ENCODE data around the gene RNF135.

Gene RNF135

DNA sequence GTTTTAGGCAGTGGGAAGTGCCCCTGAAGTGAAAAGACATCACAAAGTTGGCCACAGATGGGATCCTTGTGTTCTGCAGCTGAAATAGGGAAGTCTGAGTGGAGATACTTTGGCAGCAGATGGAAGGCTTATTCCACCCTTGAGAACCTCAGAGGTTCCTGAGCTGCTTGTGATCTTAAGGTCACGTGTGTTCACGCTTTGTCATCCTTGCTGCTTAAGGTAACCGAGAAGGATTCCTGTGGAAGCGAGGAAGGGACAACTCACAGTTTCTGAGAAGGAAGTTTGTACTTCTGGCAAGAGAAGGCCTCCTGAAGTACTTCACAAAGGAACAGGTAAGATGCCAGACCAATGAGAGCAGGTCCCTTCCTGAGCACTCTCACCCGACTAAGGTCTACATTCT, 36.9 kb upstream of the RNF135 start:
- H3K9me3 ChIP-seq (ENCODE audit: control insufficient read depth in 1 of 2, low read length in 2 of 2), result no peaks in the 10 kb centered on the region
- no peaks in the 10 kb centered on the region for H3K36me3 ChIP-seq (ENCODE audit: control insufficient read depth in 1 of 2, insufficient read depth in 2 of 2, low read length in 2 of 2)
- H3K27ac ChIP-seq (ENCODE audit: low read length), result no peak overlapping the region

DNA sequence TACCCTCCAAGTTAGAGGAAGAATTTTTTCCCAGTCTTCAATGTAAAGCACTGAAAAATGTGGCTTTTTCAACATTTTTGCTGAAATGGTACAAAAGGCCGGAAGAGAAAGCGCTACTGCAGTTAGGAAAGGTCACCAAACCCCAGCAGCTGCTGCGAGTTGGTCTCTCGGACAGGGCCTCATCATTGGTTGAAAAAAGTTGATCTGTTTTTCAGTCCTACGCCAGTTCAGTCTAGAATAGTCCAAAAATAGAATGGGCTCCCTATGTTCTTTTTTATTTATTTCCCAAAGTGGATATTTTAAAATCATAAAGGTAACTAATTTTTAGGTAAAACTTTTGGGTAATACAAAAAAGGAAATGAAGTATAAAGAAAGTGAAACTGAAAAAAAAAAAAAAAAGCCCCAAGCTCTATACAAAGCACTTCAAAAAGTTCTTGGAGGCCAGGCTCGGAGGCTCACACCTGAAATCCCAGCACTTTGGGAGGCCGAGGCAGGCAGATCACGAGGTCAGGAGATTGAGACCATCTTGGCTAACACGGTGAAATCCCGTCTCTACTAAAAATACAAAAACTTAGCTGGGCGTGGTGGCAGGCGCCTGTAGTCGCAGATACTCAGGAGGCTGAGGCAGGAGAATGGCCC, 31.7 kb upstream of the RNF135 start:
- H3K4me3 ChIP-seq (ENCODE audit: low read depth in 1 of 2, low read length in 2 of 2), result no peak overlapping the region
- H3K36me3 ChIP-seq (ENCODE audit: control insufficient read depth in 1 of 2, insufficient read depth in 2 of 2, low read length in 2 of 2), result no peaks in the 10 kb centered on the region
- no peaks in the 10 kb centered on the region for H3K9me3 ChIP-seq (ENCODE audit: control insufficient read depth in 1 of 2, low read length in 2 of 2)
- no peaks in the 10 kb centered on the region for H3K4me1 ChIP-seq (ENCODE audit: control insufficient read depth in 1 of 2, insufficient read depth in 2 of 2, low read length in 2 of 2)
- no peak overlapping the region for H3K27ac ChIP-seq (ENCODE audit: low read length)
- no peaks in the 10 kb centered on the region for H3K27me3 ChIP-seq (ENCODE audit: low read depth, low read length)

More for the DNA sequence above, 36.9 kb upstream of the RNF135 start:
- Histone ChIP-seq H3K4me3 (ENCODE audit: low read depth in 1 of 2, low read length in 2 of 2) (no peak overlapping the region), H3K4me1 (ENCODE audit: control insufficient read depth in 1 of 2, insufficient read depth in 2 of 2, low read length in 2 of 2) (no peaks in the 10 kb centered on the region), H3K27me3 (ENCODE audit: low read depth, low read length) (no peaks in the 10 kb centered on the region)

DNA sequence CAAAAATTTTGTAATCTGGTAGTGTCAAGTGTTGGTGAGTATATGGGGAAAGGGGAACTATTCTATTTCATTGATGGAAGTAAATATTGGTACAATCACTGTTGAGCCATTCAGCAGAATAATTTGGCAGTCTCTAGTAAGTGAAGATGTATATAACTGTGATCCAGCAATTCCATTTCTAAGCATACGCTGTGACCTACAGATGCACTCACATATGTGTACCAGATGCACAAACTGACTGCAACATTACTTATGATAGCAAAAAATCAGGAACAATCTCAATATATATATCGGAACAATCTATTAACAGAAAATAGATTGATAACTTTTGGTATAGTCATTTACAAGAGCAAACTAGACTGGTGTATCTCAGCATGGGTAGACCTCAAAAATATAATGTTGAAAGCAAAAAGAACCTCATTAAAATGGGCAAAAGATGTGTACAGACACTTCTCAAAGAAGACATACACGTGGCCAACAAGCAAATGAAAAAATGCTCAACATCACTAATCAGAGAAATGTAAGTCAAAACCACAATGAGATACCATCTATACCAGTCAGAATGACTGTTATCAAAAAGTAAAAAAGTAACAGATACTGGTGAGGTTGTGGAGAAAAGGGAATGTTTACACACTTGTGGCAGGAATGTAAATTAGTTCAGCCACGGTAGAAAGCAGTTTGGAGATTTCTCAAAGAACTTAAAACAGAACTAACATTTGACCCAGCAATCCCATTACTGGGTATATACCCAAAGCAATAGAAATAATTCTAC, 28.3 kb upstream of the RNF135 start:
- no peak overlapping the region for H3K4me3 ChIP-seq (ENCODE audit: low read depth in 1 of 2, low read length in 2 of 2)
- no peaks in the 10 kb centered on the region for H3K4me1 ChIP-seq (ENCODE audit: control insufficient read depth in 1 of 2, insufficient read depth in 2 of 2, low read length in 2 of 2)
- H3K27ac ChIP-seq (ENCODE audit: low read length), result no peak overlapping the region
- H3K9me3 ChIP-seq (ENCODE audit: control insufficient read depth in 1 of 2, low read length in 2 of 2), result no peaks in the 10 kb centered on the region
- H3K36me3 ChIP-seq (ENCODE audit: control insufficient read depth in 1 of 2, insufficient read depth in 2 of 2, low read length in 2 of 2), result no peaks in the 10 kb centered on the region
- no peaks in the 10 kb centered on the region for H3K27me3 ChIP-seq (ENCODE audit: low read depth, low read length)

GRCh38 chr17:30947796-30948195, 23.0 kb upstream of the RNF135 start:
- Histone ChIP-seq H3K9me3 (ENCODE audit: control insufficient read depth in 1 of 2, low read length in 2 of 2) (no peaks in the 10 kb centered on the region), H3K4me1 (ENCODE audit: control insufficient read depth in 1 of 2, insufficient read depth in 2 of 2, low read length in 2 of 2) (peaks cover 0 to 10% of the 10 kb centered on the region in 2 donors), H3K27ac (ENCODE audit: low read length) (no peak overlapping the region), H3K4me3 (ENCODE audit: low read depth in 1 of 2, low read length in 2 of 2) (no peak overlapping the region), H3K36me3 (ENCODE audit: control insufficient read depth in 1 of 2, insufficient read depth in 2 of 2, low read length in 2 of 2) (no peaks in the 10 kb centered on the region), H3K27me3 (ENCODE audit: low read depth, low read length) (no peaks in the 10 kb centered on the region)

DNA sequence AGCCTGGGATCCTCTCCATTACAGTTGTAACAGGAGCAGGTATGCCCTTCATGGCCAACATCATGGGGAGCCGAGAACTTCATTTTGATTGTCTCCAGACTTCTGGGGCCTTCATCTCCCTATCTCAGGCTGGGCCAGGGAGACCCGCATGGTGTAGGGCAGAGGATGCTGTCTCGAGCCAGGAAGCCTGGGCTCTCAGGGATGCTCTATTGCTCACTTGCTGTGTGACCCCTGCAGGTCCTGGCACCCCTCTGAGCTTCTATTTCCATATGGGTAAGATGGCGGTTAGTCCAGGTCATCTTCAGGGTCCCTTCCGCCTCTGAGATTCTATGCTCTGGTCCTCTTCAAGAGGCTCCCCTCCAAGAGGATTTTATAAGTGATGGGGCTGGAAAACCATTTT, 20.6 kb upstream of the RNF135 start:
- Histone ChIP-seq H3K4me1 (ENCODE audit: control insufficient read depth in 1 of 2, insufficient read depth in 2 of 2, low read length in 2 of 2) (peaks cover 0 to 10% of the 10 kb centered on the region in 2 donors), H3K36me3 (ENCODE audit: control insufficient read depth in 1 of 2, insufficient read depth in 2 of 2, low read length in 2 of 2) (no peaks in the 10 kb centered on the region), H3K27ac (ENCODE audit: low read length) (peak overlapping the region; percentile 42), H3K4me3 (ENCODE audit: low read depth in 1 of 2, low read length in 2 of 2) (no peak overlapping the region), H3K9me3 (ENCODE audit: control insufficient read depth in 1 of 2, low read length in 2 of 2) (no peaks in the 10 kb centered on the region), H3K27me3 (ENCODE audit: low read depth, low read length) (no peaks in the 10 kb centered on the region)

DNA sequence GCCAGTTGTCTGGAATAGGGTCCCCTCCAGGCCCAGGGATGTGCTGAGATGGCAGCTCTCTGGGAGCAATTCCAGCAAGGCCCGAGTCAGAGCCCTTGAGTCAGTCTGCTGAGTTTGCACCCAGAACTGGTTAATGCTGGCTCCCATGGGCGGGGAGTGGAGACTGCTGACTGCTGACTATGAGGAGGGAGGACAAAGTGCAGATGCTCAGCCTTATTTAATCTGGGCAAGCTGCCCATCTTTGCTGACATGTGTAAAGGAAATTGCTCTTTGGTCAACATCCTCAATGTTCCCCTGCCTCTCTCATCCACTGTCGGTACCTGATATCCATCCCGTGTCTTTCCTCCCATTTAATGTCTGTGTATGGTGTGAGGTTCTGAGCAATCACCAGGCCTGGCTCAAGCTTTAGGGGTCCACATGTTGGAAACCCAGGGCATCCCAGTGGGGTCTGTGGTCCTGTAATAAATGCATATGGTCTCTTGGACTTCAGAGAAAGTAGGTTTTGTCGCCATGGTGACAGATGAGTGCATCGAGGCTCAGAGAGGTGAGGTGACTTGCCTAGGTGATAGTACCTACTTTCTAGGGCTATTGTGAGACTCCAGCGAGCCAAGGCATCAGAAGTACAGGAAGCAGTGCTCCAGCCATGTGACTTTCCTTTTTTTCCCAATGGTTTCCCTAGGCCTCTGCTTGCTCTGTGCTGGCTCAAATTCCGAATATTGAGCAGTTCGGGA, 20.0 kb upstream of the RNF135 start:
- Histone ChIP-seq H3K4me3 (ENCODE audit: low read depth in 1 of 2, low read length in 2 of 2) (no peak overlapping the region), H3K4me1 (ENCODE audit: control insufficient read depth in 1 of 2, insufficient read depth in 2 of 2, low read length in 2 of 2) (peaks cover 0 to 10% of the 10 kb centered on the region in 2 donors), H3K9me3 (ENCODE audit: control insufficient read depth in 1 of 2, low read length in 2 of 2) (no peaks in the 10 kb centered on the region), H3K27me3 (ENCODE audit: low read depth, low read length) (no peaks in the 10 kb centered on the region), H3K36me3 (ENCODE audit: control insufficient read depth in 1 of 2, insufficient read depth in 2 of 2, low read length in 2 of 2) (no peaks in the 10 kb centered on the region), H3K27ac (ENCODE audit: low read length) (peak overlapping the region; percentile 42)

DNA sequence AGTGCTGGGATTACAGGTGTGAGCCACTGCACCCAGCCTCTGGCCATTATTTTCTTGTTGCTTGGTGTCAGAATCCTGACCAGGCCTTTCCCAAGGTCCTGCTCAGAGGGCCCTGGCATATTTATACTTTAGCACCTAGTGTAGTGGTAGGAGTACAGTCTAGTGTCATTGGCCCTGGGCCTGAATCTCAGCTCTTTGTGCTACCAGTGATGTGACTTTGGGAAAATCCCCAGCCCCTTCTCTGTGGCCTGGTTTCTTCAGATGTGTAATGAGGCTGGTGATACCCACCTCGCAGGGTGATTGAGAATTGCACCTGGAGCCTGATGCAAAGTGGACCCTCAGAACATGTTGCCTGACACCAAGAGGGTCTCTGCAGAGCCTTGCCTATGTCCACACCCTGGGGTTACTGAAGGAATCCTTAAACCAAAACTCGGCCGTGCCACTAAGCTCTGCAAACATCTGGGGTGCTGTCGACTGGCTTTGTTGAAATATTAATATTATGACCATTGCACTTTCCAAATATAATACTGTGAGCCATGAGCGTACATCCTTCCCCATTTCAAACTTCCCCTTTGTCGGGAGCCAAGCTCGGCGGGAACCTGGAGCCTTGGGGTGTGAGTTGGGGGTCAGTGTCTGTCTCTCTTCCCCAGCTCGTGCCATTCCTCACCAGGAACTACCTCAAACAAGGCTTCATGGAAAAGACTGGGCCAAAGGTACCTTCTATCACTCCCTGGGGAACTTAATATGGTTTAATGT, 18.0 kb upstream of the RNF135 start:
- no peaks in the 10 kb centered on the region for H3K27me3 ChIP-seq (ENCODE audit: low read depth, low read length)
- H3K36me3 ChIP-seq (ENCODE audit: control insufficient read depth in 1 of 2, insufficient read depth in 2 of 2, low read length in 2 of 2), result no peaks in the 10 kb centered on the region
- no peak overlapping the region for H3K4me3 ChIP-seq (ENCODE audit: low read depth in 1 of 2, low read length in 2 of 2)
- H3K9me3 ChIP-seq (ENCODE audit: control insufficient read depth in 1 of 2, low read length in 2 of 2), result no peaks in the 10 kb centered on the region
- peak overlapping the region; percentile 9 for H3K27ac ChIP-seq (ENCODE audit: low read length)
- peaks cover 7 to 10% of the 10 kb centered on the region in 2 donors for H3K4me1 ChIP-seq (ENCODE audit: control insufficient read depth in 1 of 2, insufficient read depth in 2 of 2, low read length in 2 of 2)

DNA sequence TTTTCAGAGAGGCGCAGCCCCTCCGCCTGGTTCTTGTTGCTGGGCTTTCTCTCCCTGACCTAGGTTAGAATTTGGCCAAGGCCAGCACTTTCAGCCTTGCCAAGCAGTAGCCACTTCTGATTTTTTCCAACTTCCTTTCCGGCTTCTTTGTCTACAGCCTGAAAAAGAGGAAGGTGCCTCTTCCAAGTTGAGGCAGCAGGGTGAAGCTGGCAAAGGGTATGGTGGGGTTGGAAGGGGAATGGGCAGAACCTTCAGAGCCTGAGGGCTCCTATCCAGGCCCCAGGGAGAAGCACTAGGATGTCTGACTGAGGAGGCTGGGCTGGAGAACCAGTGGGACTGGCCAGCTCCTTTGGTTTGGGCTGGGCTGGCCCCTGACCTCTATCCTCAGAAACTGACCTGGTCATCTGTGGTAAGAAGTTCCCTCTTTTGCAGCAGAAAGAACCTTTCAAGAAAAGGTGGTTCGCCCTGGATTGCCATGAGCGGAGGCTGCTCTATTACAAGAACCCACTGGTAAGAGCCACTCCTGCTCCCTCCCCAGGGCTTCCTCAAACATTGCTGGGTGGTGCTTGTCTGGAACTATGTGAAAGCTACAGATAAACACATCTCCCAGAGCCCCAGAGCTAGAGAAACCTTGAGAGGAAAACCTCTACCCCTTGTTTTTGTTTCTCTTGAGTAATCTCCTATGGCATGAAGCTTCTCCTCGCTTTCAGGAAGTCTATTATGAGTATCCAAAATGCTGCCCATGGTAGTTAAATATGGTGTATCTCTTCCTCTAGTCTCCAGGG, 16.6 kb upstream of the RNF135 start:
- no peak overlapping the region for H3K4me3 ChIP-seq (ENCODE audit: low read depth in 1 of 2, low read length in 2 of 2)
- no peaks in the 10 kb centered on the region for H3K9me3 ChIP-seq (ENCODE audit: control insufficient read depth in 1 of 2, low read length in 2 of 2)
- H3K36me3 ChIP-seq (ENCODE audit: control insufficient read depth in 1 of 2, insufficient read depth in 2 of 2, low read length in 2 of 2), result no peaks in the 10 kb centered on the region
- H3K4me1 ChIP-seq (ENCODE audit: control insufficient read depth in 1 of 2, insufficient read depth in 2 of 2, low read length in 2 of 2), result peaks cover 7 to 10% of the 10 kb centered on the region in 2 donors
- no peaks in the 10 kb centered on the region for H3K27me3 ChIP-seq (ENCODE audit: low read depth, low read length)
- H3K27ac ChIP-seq (ENCODE audit: low read length), result peak overlapping the region; percentile 40

GRCh38 chr17:30956764-30957374, 14.0 kb upstream of the RNF135 start:
- Histone ChIP-seq H3K4me1 (ENCODE audit: control insufficient read depth in 1 of 2, insufficient read depth in 2 of 2, low read length in 2 of 2) (peaks cover 0 to 7% of the 10 kb centered on the region in 2 donors), H3K27me3 (ENCODE audit: low read depth, low read length) (no peaks in the 10 kb centered on the region), H3K9me3 (ENCODE audit: control insufficient read depth in 1 of 2, low read length in 2 of 2) (no peaks in the 10 kb centered on the region), H3K27ac (ENCODE audit: low read length) (peak overlapping the region; percentile 43), H3K36me3 (ENCODE audit: control insufficient read depth in 1 of 2, insufficient read depth in 2 of 2, low read length in 2 of 2) (no peaks in the 10 kb centered on the region), H3K4me3 (ENCODE audit: low read depth in 1 of 2, low read length in 2 of 2) (no peak overlapping the region)

DNA sequence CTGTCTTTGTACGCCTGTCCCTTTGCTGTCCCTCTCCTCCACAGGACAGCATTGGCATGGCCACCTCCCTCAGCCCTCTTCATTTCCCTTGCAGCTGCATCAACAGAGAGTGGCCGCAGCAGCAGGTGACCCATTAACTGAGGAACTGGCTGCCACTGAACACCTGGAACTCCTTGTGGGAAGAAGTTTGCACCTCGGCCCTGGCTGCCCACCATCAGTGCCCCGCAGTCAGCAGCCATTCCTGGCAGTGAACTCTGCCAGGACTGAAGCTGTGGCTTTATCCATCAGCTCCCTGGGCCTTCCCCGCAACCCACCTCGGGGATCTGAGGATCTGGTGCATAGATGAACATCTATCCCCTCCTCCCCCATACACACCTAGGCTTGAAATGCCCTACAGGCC, 13.1 kb upstream of the RNF135 start:
- H3K4me1 ChIP-seq (ENCODE audit: control insufficient read depth in 1 of 2, insufficient read depth in 2 of 2, low read length in 2 of 2), result peaks cover 0 to 7% of the 10 kb centered on the region in 2 donors
- H3K9me3 ChIP-seq (ENCODE audit: control insufficient read depth in 1 of 2, low read length in 2 of 2), result no peaks in the 10 kb centered on the region
- no peaks in the 10 kb centered on the region for H3K36me3 ChIP-seq (ENCODE audit: control insufficient read depth in 1 of 2, insufficient read depth in 2 of 2, low read length in 2 of 2)
- H3K27ac ChIP-seq (ENCODE audit: low read length), result no peak overlapping the region
- H3K4me3 ChIP-seq (ENCODE audit: low read depth in 1 of 2, low read length in 2 of 2), result no peak overlapping the region
- no peaks in the 10 kb centered on the region for H3K27me3 ChIP-seq (ENCODE audit: low read depth, low read length)

Data from muscle layer of duodenum (tissue), 2 donors.